Measurements from ENCODE around the gene COL23A1.

COL23A1 gene

DNA sequence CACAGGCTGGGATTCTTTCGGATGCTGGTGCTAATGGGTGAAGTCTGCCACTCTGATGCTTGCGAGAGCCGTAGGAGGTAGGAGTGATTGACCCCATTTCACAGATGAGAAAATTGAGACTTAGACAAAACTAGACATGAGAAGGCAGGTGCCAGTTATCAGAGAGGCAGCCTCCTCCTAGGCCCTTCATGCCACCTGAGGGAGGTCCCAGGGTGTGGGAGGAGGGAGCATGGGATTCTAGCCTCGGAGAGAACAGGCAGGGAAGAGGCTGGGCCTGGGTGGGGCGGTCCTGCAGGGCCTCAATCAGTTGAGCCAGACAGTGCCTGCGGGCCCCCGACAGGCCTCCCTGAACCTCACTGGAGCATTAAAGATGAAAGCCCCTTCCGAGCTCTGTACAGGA lies 112.4 kb downstream of the COL23A1 start:
- H3K4me3 ChIP-seq (ENCODE audit: low read depth, low read length), result no peak overlapping the region
- no peak for DNase-seq (ENCODE audit: low read depth)
- no peak for TF ChIP-seq CTCF (IDR thresholded peaks at IDR 0.05; ENCODE audit: low read depth, low read length, missing control alignments)

DNA sequence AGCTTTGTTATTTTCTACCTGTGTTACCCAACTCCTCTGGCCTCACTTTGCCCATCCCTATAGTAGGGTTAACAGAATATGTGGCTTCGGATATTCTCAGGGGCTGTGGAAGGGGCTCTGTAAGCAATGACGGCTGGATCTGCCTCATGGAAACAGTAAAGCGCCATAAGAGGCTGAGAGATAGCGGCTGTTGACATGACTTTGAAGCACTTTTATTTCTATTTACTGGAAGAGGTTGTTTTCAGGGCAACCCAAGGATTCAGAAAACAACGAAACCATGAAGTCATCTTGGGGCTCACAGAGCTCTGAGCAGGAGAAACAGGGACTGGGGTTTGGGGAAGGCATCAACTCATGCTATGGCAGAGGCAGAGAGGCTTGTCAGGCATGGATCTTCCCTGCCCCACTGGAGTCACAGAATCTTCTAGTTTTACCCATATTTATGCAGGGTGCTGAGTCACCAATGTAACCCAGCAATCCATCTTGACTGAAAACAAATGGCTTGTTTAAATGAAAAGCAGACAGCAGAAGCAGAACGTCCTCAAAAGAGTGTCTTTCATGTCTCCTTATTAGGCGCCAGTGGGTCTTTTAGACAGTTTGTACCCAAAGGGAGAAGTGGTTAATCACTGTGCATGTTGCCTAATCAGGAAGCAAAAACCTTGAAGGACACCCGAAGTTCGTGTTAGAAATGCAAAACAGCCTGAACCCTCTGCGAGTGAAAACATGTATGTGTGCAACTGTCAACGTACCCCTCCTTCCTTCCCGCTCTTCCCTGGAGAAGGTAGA lies 113.0 kb downstream of the COL23A1 start:
- DNase-seq (ENCODE audit: low read depth), result no peak
- no peak overlapping the region for H3K4me3 ChIP-seq (ENCODE audit: low read depth, low read length)
- TF ChIP-seq CTCF (IDR thresholded peaks at IDR 0.05; ENCODE audit: low read depth, low read length, missing control alignments), result no peak

- no peak for TF ChIP-seq CTCF (IDR thresholded peaks at IDR 0.05; ENCODE audit: low read depth, low read length, missing control alignments)
- H3K4me3 ChIP-seq (ENCODE audit: low read depth, low read length), result no peak overlapping the region
- no peak for DNase-seq (ENCODE audit: low read depth)
Measured at GRCh38 chr5:178476531-178476930, 113.7 kb downstream of the COL23A1 start.

- TF ChIP-seq CTCF (IDR thresholded peaks at IDR 0.05; ENCODE audit: low read depth, low read length, missing control alignments), result no peak
- no peak for DNase-seq (ENCODE audit: low read depth)
- no peak overlapping the region for H3K4me3 ChIP-seq (ENCODE audit: low read depth, low read length)
Measured at GRCh38 chr5:178475422-178475821, 114.8 kb downstream of the COL23A1 start.

DNA sequence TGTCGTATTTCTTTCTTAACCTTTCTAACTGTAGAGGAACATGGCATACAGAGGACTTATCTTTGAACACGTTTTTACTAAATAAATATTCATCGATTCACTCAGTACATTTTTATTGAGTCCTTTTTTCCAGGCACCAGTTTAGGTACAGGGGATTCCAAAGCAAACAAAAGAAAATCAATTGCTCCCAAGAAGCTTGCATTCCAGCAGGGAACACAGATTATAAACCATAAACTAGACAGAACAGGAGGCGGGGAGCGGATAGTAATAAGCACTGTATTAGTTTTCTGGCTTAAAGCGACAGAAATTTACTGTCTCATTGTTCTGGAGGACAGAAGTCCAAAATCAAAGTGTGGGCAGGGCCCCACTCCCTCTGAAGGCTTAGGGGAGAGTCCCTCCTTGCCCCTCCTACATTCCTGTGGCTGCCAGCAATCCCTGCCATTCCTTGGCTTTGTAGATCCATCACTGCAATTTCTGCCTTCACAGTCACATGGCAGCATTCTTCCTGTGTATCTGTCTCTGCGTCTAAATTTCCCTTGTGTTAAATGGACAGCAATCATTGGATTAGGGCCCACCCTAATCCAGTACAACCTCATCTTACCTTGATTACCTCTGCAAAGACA lies 115.5 kb downstream of the COL23A1 start:
- DNase-seq (ENCODE audit: low read depth), result no peak
- TF ChIP-seq CTCF (IDR thresholded peaks at IDR 0.05; ENCODE audit: low read depth, low read length, missing control alignments), result no peak
- H3K4me3 ChIP-seq (ENCODE audit: low read depth, low read length), result no peak overlapping the region

DNA sequence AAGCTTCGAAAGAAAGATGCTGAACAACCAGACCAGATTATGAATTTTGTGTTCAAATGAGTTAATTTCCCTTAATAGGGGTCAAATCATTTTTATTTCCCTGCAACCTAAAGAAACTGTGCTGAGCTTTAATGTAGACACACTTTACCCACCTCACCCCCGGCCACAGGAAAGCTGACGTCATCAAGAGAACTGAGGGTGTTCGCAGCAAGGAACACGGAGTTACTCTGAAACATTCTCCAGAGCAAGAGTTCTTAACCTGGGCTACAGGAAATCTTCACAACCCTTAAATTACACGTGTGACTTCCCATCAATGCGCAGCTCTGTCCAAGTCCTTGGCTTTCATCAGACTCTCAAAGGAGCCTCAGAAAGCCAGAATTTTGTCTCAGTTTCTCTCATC lies 116.3 kb downstream of the COL23A1 start:
- TF ChIP-seq CTCF (IDR thresholded peaks at IDR 0.05; ENCODE audit: low read depth, low read length, missing control alignments), result no peak
- no peak overlapping the region for H3K4me3 ChIP-seq (ENCODE audit: low read depth, low read length)
- no peak for DNase-seq (ENCODE audit: low read depth)

GRCh38 chr5:178472138-178472537 lies 118.1 kb downstream of the COL23A1 start:
- TF ChIP-seq CTCF (IDR thresholded peaks at IDR 0.05; ENCODE audit: low read depth, low read length, missing control alignments), result no peak
- DNase-seq (ENCODE audit: low read depth), result no peak
- H3K4me3 ChIP-seq (ENCODE audit: low read depth, low read length), result no peak overlapping the region
